GM18499 (cell line): ENCODE results near the gene KIF15.

Experiments
- ATAC-seq: cut with Tn5 transposase; IDR thresholded peaks from one replicate; pipeline ENCODE4 v1.9.1; 2021; ENCODE audit warnings: moderate number of reproducible peaks; ENCODE audit not compliant: insufficient read depth, unreplicated experiment

Gene KIF15

DNA sequence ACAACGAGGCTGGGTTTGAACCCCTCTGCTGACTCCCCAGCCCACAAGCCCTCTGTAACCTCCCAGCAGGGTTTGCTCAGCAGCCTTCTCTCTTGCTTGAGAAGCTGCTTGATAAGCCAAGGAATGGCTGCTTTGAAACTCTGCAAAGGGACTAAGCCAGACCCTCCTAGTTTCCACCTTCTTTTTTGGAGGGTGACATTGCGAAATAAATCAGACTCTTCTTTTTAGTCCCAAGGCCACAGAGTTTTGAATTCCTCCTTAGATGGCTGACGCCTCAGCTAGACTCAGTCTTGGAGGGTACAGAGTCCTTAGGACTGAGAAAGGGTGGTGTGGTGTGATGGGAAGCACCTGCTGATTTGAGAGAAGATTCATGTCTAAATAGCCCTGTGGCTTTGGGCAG is 114.0 kb downstream of the KIF15 start:
- ATAC-seq, result no peak

- no peak for ATAC-seq
Observed at GRCh38 chr3:44877333-44877732, 115.7 kb downstream of the KIF15 start.

DNA sequence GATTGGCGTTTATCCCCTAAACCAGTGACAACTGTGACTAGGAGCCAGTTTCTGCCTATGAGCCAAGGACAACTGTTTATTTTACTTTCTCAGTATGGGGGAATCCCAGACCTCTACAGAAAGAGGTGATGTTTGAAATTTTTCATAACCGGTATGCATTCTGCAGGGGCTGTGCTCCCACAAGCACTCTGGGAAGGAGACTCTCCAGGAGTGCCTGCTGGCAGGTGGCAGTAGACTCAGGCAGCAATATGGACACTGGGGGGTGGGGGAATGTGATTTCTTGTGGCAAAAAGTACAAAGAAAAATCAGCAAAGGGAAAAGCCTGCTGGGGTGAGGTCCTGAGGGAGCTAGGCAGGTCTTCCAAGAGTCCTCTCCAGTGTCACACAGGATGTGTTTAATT is 118.7 kb downstream of the KIF15 start:
- no peak for ATAC-seq

DNA sequence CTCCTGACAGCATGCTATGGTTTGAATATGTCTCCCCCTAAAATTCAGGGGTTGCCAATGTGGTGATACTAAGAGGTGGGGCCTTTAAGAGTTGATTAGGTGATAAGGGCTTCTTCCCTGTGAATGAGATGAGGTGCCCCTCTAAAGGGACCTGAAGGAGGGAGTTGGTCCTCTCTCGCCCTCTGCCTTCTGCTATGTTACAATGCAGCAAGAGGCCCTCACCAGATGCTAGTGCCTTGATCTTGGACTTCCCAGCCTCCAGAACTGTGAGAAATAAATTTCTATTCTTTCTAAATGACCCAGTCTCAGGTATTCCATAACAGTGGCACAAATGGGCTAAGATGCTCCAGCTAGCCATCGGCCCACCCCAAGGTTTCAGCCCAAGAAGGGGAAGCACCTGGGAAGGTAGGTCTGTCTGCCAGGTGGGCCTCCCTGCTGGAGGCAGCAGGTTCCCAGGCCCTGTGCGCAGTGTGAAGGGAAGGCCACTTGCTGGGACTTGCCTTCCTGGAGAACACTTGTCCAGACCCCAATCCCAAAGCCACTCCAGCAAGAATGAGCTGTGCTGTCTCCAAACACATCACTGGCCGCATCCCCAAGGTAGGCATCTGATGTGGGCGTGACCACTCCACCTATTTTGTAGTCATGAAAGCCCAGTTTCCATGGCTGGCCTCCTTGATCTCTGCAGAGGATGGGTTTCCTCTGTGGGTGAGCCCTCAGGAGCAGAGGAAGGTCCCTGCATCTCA is 121.8 kb downstream of the KIF15 start:
- ATAC-seq, result no peak

DNA sequence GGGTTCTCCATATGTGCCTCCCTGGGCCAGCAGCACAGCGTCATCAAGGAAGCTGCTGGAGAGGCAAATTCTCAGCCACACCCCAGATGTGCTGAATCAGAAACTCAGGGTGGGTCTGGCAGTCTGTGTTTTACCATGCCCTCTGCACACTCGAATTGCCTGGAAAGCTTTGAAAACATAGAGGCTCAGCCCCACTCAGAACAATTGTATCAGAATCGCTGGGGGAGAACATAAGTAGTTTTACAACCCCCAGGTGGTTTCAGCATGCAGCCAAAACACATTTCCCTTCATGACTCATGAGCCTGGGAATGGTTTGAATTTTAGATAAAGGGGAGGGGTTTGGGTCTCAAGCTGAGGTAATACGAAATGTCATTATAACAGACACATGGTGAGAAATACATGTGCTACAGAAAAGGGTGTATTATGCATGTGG is 122.4 kb downstream of the KIF15 start:
- ATAC-seq, result no peak

DNA sequence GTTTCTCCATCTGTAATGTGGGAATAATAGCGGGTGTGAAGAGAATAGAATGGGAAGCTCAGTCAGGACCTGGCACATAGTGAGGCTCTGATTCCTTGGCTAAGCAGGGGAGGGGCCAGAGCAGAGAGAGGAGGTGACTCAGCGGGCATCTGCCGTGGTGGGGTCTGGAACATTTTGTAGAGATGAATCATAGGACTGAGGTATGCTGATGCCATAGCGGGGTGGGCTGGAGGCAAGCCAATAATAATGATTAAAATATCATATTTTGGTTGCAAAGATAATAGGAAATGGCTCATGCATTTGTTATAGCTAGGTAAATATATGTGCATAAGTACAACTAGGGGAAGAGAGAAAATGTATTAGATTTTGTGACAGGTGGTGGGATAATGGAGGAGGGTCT is 124.0 kb downstream of the KIF15 start:
- ATAC-seq, result no peak

DNA sequence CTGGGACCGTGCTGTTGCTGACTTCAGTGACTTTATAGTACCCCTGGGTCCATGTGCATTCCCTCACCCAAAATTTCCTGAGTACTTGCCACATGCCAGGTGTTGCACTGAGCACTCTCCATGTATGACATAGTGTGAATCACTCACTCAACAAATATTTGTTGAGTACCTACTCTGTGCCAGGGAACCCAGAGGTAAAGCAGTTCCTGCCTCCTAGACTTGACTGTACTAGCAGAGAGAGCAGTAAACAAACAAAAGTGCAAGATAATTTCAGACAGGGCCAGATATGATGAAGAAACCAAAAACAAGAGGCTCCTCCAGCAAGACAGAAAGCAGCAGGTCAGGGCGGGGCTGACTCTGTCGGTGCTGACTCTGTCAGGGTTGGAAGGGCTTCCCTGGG is 125.0 kb downstream of the KIF15 start:
- ATAC-seq, result no peak

GRCh38 chr3:44887101-44887500 is 125.5 kb downstream of the KIF15 start:
- ATAC-seq, result no peak

GRCh38 chr3:44890258-44890657 is 128.7 kb downstream of the KIF15 start:
- no peak for ATAC-seq

DNA sequence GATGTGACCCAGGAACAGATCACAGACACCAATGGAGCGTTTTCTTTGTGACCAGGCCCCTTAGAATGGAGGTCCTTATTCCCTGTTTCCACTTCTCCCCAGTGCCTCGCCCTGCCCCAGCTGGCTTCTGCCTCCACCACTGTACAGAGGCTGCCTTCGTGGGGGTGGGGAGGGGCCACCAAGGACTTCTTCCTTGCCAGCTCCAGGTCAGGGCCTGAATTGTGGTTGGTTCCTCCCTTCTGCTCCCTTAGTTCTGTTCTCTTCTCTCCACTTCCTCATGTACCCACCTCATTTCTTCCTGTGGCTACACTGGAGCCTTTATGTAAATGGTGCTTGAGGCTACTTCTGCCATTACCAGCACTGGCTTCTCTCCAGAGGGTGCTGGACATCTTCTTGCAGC is 129.3 kb downstream of the KIF15 start:
- no peak for ATAC-seq

GRCh38 chr3:44892689-44893088 is 131.1 kb downstream of the KIF15 start:
- no peak for ATAC-seq

- no peak for ATAC-seq
Observed at GRCh38 chr3:44893097-44893496, 131.5 kb downstream of the KIF15 start.

DNA sequence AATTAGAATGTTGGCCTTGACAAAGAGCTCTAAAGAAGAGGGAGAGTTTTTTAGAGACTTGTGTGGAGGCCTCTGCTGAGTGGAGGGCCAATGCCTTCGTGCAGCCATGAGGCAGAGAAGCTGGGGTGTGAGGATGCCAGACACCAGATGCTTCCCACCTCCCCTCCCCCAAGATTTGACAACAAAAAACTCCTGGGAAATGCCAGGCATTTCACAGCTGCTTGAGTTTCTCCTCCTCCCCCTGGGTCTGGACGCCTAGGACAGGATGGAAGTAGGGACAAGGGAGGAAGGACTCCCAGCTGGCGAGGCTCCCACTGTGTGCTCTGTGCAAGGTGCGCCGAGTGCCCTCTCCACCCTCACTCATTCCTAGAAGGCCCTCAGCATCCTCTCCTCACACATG is 132.9 kb downstream of the KIF15 start:
- no peak for ATAC-seq

GRCh38 chr3:44896440-44896839 is 134.8 kb downstream of the KIF15 start:
- ATAC-seq, result no peak

DNA sequence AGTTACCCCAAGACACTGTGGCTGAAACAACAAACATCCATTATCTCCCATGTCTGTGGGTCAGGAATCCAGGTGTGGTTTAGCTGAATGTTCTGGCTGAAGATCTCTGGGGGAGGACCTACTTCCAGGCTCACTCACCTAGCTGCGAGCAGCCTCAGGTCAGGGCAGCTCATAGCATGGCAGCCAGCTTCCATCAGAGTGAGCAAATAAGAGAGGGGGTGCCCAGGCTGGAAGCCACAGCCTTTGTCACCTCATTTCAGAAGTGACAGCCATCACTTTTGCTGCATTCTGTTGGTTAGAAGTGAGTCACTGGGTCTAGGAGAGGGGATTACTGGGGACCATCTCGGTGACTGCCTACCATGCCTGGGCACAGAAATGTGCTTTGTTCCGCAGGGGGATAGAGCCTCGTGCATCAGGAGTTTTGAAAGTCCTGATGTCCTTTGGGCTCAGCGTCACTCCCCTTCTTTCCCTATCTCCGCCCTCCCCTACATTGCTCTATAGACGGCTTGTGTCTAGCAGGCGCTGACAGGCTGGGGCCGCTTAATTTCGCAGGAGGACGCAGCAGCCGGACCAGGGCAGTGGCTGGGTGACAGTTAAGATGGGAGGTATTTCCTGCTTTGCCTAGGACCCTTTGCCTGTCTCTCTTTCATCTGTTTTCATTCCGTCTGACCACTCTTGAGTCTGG is 138.2 kb downstream of the KIF15 start:
- no peak for ATAC-seq

DNA sequence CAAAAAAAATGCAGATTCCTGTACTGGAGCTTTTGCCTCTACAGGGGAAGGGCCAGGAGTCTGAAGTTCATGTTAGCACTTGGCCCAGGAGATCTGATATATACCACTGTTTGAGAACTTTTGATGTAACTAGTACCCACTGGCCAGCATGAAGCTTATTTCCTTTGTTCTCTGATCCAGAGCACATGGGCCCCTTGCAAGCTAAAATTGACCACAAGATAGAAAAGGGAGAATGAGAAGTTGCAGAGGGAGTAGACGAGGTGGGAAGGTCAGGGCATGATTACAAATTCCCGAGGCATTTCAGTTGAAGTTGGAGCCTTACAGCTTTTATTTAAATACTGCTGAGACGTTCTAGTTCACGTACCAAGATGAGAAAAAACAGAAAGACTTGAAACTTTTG is 141.0 kb downstream of the KIF15 start:
- no peak for ATAC-seq
